Peyer's patch (tissue), 4 donors: ENCODE data around the gene RHBDL1. TPM values are rescaled to one million over a fixed set of nuclear protein-coding genes. Genes with fewer than 3 reads are reported as not detected.

Experiments
- DNase-seq, 3 donors: peaks; one replicate each; pipeline ENCODE4 v3.0.0-alpha.2; 2017 to 2019
- H3K27ac ChIP-seq, 4 donors: fragments of 200-600 bp; sonication (generic); one replicate each; pipeline ENCODE4 v1.5.1; 2016 to 2019
- H3K27me3 ChIP-seq, 2 donors: fragments of 200-600 bp; sonication (generic); one replicate each; pipeline ENCODE4 v1.5.1; 2019
- H3K36me3 ChIP-seq, 3 donors: fragments of 200-600 bp; sonication (generic); one replicate each; pipeline ENCODE4 v1.5.1; 2016 to 2019
- H3K4me1 ChIP-seq, 4 donors: fragments of 200-600 bp; sonication (generic); one replicate each; pipeline ENCODE4 v1.5.1; 2016 to 2019
- H3K4me3 ChIP-seq, 4 donors: fragments of 200-600 bp; sonication (generic); 1 replicate in 3 of 4; 2 replicates in 1 of 4; pipeline ENCODE4 v1.5.1; 2016 to 2019; ENCODE audit warnings: mild to moderate bottlenecking in 1 of 4
- H3K9me3 ChIP-seq, 4 donors: fragments of 200-600 bp; sonication (generic); one replicate each; pipeline ENCODE4 v1.5.1; 2016 to 2019; ENCODE audit warnings: mild to moderate bottlenecking in 1 of 4
- CTCF ChIP-seq, 6 experiments: fragments of 450-650 bp in 4 of 6; fragments of 200-600 bp in 2 of 6; sonication (generic) in 1 of 6; IDR thresholded peaks; one replicate each; pipeline ENCODE4 v1.5.1; 2017 to 2019; ENCODE audit warnings: antibody characterized with exemption in 6 of 6, mild to moderate bottlenecking in 3 of 6, moderate library complexity in 1 of 6
- POLR2A ChIP-seq, 2 donors: fragments of 450-650 bp; IDR thresholded peaks; one replicate each; pipeline ENCODE4 v1.5.1; 2017; ENCODE audit warnings: antibody characterized with exemption in 2 of 2, mild to moderate bottlenecking in 2 of 2, moderate library complexity in 2 of 2
- total RNA-seq, 4 donors: library from RNA; depleted of rRNA; stranded (reverse); fragments of >200 nt; gene quantifications; one replicate each; pipeline ENCODE4 v1.1.0, GENCODE V29; 2016

Gene RHBDL1
- total RNA-seq, 4 donors from 2014 or later, result 4.1 to 13.6 (median 9.9) TPM

- no peak for TF ChIP-seq CTCF (IDR thresholded peaks at IDR 0.05)
- TF ChIP-seq POLR2A (IDR thresholded peaks at IDR 0.05), result no peak
These were observed 52.0 kb downstream of the RHBDL1 start for GRCh38 chr16:727291-727977.

More at GRCh38 chr16:727291-727977, 52.0 kb downstream of the RHBDL1 start:
- peaks cover 0 to 25% of the 10 kb centered on the region in 2 donors for H3K27me3 ChIP-seq
- H3K4me3 ChIP-seq, result peak overlapping the region; percentile 61 to 66 (median 64)
- DNase-seq, result peak in 2 of 3 donors; percentile 73 to 78
- no peaks in the 10 kb centered on the region for H3K9me3 ChIP-seq
- H3K27ac ChIP-seq, result peak overlapping the region; percentile 46 to 91 (median 68)
- H3K36me3 ChIP-seq, result peaks cover 0 to 7% (median 0%) of the 10 kb centered on the region in 3 donors
- peaks cover 0 to 31% (median 11%) of the 10 kb centered on the region in 4 donors for H3K4me1 ChIP-seq

Other genes with a start within 250 kb of the RHBDL1 start
- 100 to 1,000 TPM in 3 of 4 donors, 10 to 100 TPM in 1; 50.3 to 249 (median 167) TPM for gene CAPN15, start 148.0 kb upstream of the RHBDL1 start, total RNA-seq
- not detected for gene PRR35, start 115.3 kb upstream of the RHBDL1 start, total RNA-seq
- 10 to 100 TPM in 1 of 4 donors, 1 to 10 TPM in 3; 1.2 to 17.3 (median 1.5) TPM for gene NHLRC4, start 108.7 kb upstream of the RHBDL1 start, total RNA-seq
- 10 to 100 TPM; 33.1 to 65.6 (median 55.2) TPM for gene PIGQ, start 105.7 kb upstream of the RHBDL1 start, total RNA-seq
- gene RAB40C, start 85.6 kb upstream of the RHBDL1 start, total RNA-seq, result 10 to 100 TPM; 27.2 to 83.6 (median 62.7) TPM
- 1 to 10 TPM; 2.5 to 6.2 (median 3.8) TPM for gene WFIKKN1, start 44.7 kb upstream of the RHBDL1 start, total RNA-seq
- 100 to 1,000 TPM in 1 of 4 donors, 10 to 100 TPM in 3; 44.5 to 153 (median 60.2) TPM for gene METTL26, start 39.4 kb upstream of the RHBDL1 start, total RNA-seq
- 100 to 1,000 TPM; 114 to 260 (median 222) TPM for gene MCRIP2, start 33.8 kb upstream of the RHBDL1 start, total RNA-seq
- 100 to 1,000 TPM in 2 of 4 donors, 10 to 100 TPM in 2; 29.8 to 154 (median 73.6) TPM for gene WDR90, start 26.3 kb upstream of the RHBDL1 start, total RNA-seq
- 100 to 1,000 TPM; 110 to 416 (median 239) TPM for gene RHOT2, start 7.5 kb upstream of the RHBDL1 start, total RNA-seq
- gene STUB1, start 4.7 kb downstream of the RHBDL1 start, total RNA-seq, result 100 to 1,000 TPM in 3 of 4 donors, 10 to 100 TPM in 1; 96.0 to 291 (median 107) TPM
- gene JMJD8, start 8.7 kb downstream of the RHBDL1 start, total RNA-seq, result 10 to 100 TPM; 45.6 to 56.1 (median 51.9) TPM
- 10 to 100 TPM in 3 of 4 donors, 1 to 10 TPM in 1; 8.3 to 20.4 (median 15.4) TPM for gene WDR24, start 14.7 kb downstream of the RHBDL1 start, total RNA-seq
- gene FBXL16, start 30.1 kb downstream of the RHBDL1 start, total RNA-seq, result 1 to 10 TPM; 1.4 to 2.5 (median 1.9) TPM
- 10 to 100 TPM in 2 of 4 donors, 1 to 10 TPM in 2; 4.0 to 33.8 (median 8.9) TPM for gene METRN, start 39.4 kb downstream of the RHBDL1 start, total RNA-seq
- 10 to 100 TPM; 52.8 to 93.9 (median 72.0) TPM for gene ANTKMT, start 45.5 kb downstream of the RHBDL1 start, total RNA-seq
- gene CCDC78, start 50.8 kb downstream of the RHBDL1 start, total RNA-seq, result 10 to 100 TPM in 1 of 4 donors, 1 to 10 TPM in 3; 2.1 to 13.2 (median 6.3) TPM
- gene HAGHL, start 51.4 kb downstream of the RHBDL1 start, total RNA-seq, result 10 to 100 TPM in 1 of 4 donors, 1 to 10 TPM in 2, under 1 TPM in 1; 0.53 to 42.9 (median 3.4) TPM
- gene CIAO3, start 65.3 kb downstream of the RHBDL1 start, total RNA-seq, result 100 to 1,000 TPM in 2 of 4 donors, 10 to 100 TPM in 2; 73.4 to 164 (median 117) TPM
- 1 to 10 TPM in 3 of 4 donors, not detected in 1; 2.6 to 7.7 (median 5.4) TPM for gene MSLN, start 85.1 kb downstream of the RHBDL1 start, total RNA-seq
- gene RPUSD1, start 112.7 kb downstream of the RHBDL1 start, total RNA-seq, result 10 to 100 TPM; 31.0 to 42.1 (median 37.4) TPM
- gene CHTF18, start 112.9 kb downstream of the RHBDL1 start, total RNA-seq, result 10 to 100 TPM; 12.1 to 91.6 (median 19.0) TPM
- gene GNG13, start 125.1 kb downstream of the RHBDL1 start, total RNA-seq, result 1 to 10 TPM in 1 of 4 donors, not detected in 3; 1.9 TPM